Measurements from ENCODE around the gene PBLD.
"Not testable (repeated sequence)": the region's sequence is repeated elsewhere in the genome, so short reads cannot be mapped to it uniquely, and the experiment has no call there.

- not testable (repeated sequence) for TF ChIP-seq CTCF (IDR thresholded peaks at IDR 0.05 in 8 of 11, conservative IDR thresholded peaks at IDR 0.05 in 3 of 11); POLR2AphosphoS5 (IDR thresholded peaks at IDR 0.05)
Measured at GRCh38 chr10:68277814-68278213, 54.9 kb downstream of the PBLD start.

Measured in spleen (tissue), 7 donors.